Tibial artery (tissue), 4 donors: ENCODE measurements around the gene RNF157.

Experiments
- DNase-seq, 2 donors: peaks; one replicate each; pipeline ENCODE4 v3.0.0-alpha.2; 2019
- H3K27ac ChIP-seq, 2 donors: fragments of 200-600 bp; sonication (generic) in 1 of 2; 1 replicate in 1 of 2; 2 replicates in 1 of 2; pipeline ENCODE4 v1.5.1; 2018 to 2019; ENCODE audit warnings: mild to moderate bottlenecking in 1 of 2
- H3K27me3 ChIP-seq, 2 donors: fragments of 200-600 bp; sonication (generic) in 1 of 2; one replicate each; pipeline versions ENCODE4 v1.5.1 to v1.6.0; 2016 to 2019
- H3K36me3 ChIP-seq, 3 donors: fragments of 200-600 bp; sonication (generic) in 2 of 3; one replicate each; pipeline ENCODE4 v1.5.1; 2016 to 2019; ENCODE audit warnings: mild to moderate bottlenecking in 2 of 3
- H3K4me1 ChIP-seq, 4 donors: fragments of 200-600 bp; sonication (generic) in 2 of 4; 1 replicate in 3 of 4; 2 replicates in 1 of 4; pipeline ENCODE4 v1.5.1; 2016 to 2019
- H3K4me3 ChIP-seq, 2 donors: fragments of 200-600 bp; sonication (generic) in 1 of 2; 1 replicate in 1 of 2; 2 replicates in 1 of 2; pipeline ENCODE4 v1.5.1; 2018 to 2019; ENCODE audit warnings: mild to moderate bottlenecking in 2 of 2
- H3K9me3 ChIP-seq, 3 donors: fragments of 200-600 bp; sonication (generic) in 1 of 3; one replicate each; pipeline ENCODE4 v1.5.1; 2016 to 2019
- intact Hi-C: fragments of 100-400 bp; cut with DNase I; formaldehyde crosslinking; loops from one replicate; pipeline ENCODE4 v1.15.0; 2023; ENCODE audit warnings: low total_unique reads
- TF ChIP-seq, protein P1 (sequence below), 2 experiments: fragments of 200-600 bp in 1 of 2; fragments of 450-650 bp in 1 of 2; IDR thresholded peaks; one replicate each; pipeline ENCODE4 v1.5.1; 2017 to 2019; ENCODE audit warnings: antibody characterized with exemption in 2 of 2, mild to moderate bottlenecking in 1 of 2, moderate library complexity in 1 of 2

RNF157 gene

DNA sequence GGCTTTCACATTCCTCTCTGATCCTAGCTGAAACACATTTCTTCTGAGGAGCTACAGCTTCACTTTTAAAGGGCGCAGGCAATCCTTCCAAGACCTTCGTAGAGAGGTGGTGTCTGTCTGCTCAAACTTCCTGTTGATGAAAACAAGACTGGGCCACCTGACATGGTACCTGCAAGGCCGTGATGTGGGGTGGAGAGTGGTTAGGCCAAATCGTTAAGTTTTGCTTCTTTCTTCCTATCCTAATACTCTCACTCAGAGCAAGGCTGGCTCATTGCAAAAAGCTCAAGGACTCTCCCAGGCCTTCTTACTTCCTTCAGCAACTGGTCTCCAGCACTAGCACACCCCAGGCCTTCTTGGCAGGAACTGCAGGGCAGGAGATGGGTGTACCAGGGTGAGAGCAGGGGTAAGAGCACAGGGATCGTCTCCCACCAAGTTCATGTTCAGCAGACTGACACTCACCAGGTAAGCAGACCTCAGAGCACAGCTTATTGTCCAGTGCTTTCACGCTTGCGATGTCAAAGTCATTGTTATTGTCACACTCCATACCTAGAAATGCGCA is 88.3 kb downstream of the RNF157 start:
- peak in 1 of 2 donors; percentile 48 for DNase-seq

DNA sequence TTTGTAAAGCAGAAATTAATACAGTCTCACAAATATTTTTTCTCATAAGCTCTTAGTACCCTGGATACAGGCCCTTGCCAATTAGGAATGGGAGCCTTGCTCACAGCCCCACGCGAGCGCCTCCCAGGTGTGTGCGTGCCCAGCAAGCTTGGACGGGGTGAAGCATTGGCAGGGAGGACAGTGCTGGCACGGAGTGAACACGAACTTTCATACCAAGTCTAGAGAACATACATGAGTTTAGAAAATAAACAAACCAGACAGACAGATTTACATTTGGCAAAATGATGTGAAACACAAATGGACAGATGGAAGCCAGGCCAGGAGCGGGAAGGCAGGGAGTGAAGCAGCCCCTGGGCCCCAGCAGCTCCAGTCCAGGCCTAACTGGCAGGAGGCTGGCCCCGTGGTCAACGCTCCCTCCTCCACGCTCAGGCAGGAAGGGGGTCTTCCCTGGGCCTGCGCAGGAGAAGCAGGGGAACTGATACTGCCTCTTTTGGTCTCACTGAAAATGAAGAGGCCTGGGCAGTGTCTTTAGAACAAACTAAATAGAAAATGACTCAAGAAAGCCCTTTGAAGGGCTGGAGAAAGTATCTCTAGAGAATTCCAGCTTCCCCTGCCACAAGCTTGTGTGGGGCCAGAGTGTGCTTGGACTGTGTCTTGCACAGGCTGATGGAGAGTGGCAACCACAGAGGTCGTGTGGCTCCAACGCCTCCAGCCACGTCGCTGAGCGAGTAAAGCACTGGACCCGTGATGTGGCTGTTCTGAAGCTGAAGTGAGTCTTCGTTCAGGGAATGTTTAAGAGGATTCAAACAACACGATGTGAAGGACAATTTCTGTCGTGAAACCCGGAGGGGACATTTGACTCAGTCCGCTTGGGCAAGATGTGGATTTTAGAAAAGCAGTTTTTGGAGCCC is 89.3 kb downstream of the RNF157 start:
- Histone ChIP-seq H3K4me1 (no peaks in the 10 kb centered on the region), H3K27me3 (peaks cover 0 to 18% of the 10 kb centered on the region in 2 donors), H3K27ac (no peak overlapping the region), H3K9me3 (no peaks in the 10 kb centered on the region), H3K36me3 (no peaks in the 10 kb centered on the region), H3K4me3 (no peak overlapping the region)
- DNase-seq: peak in 1 of 2 donors; percentile 40
- TF ChIP-seq, protein P1, sequence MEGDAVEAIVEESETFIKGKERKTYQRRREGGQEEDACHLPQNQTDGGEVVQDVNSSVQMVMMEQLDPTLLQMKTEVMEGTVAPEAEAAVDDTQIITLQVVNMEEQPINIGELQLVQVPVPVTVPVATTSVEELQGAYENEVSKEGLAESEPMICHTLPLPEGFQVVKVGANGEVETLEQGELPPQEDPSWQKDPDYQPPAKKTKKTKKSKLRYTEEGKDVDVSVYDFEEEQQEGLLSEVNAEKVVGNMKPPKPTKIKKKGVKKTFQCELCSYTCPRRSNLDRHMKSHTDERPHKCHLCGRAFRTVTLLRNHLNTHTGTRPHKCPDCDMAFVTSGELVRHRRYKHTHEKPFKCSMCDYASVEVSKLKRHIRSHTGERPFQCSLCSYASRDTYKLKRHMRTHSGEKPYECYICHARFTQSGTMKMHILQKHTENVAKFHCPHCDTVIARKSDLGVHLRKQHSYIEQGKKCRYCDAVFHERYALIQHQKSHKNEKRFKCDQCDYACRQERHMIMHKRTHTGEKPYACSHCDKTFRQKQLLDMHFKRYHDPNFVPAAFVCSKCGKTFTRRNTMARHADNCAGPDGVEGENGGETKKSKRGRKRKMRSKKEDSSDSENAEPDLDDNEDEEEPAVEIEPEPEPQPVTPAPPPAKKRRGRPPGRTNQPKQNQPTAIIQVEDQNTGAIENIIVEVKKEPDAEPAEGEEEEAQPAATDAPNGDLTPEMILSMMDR (IDR thresholded peaks at IDR 0.05): no peak
- intact Hi-C loops: no loop called here

More for the DNA sequence above, 88.3 kb downstream of the RNF157 start:
- Histone ChIP-seq H3K36me3 (no peaks in the 10 kb centered on the region), H3K4me3 (no peak overlapping the region), H3K27ac (no peak overlapping the region), H3K9me3 (no peaks in the 10 kb centered on the region), H3K4me1 (no peaks in the 10 kb centered on the region), H3K27me3 (peaks cover 0 to 26% of the 10 kb centered on the region in 2 donors)
- TF ChIP-seq, protein P1 (IDR thresholded peaks at IDR 0.05): no peak
- intact Hi-C loops: no loop called here

DNA sequence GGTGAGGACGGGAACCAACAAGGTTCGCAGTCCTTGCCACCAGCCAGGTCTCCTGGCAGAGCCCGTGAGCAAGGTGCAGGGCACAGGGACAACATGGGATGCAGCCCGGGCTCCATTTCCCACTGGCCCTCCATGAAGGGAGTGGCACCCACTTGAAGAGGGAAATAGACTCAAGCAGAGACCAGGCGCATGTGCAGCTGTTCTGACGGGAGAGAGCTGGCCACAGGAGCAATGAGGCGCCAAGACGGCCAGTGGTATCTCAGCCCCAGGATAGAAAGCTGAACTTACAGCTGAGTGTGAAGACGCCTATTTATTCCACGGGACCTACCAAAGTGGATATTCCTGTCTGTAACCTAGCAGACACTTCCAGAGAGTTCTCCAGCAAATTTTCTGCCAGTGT is 91.1 kb downstream of the RNF157 start:
- Histone ChIP-seq H3K27me3 (peaks cover 0 to 8% of the 10 kb centered on the region in 2 donors), H3K4me3 (no peak overlapping the region), H3K4me1 (no peaks in the 10 kb centered on the region), H3K27ac (no peak overlapping the region), H3K36me3 (no peaks in the 10 kb centered on the region), H3K9me3 (no peaks in the 10 kb centered on the region)
- TF ChIP-seq, protein P1 (IDR thresholded peaks at IDR 0.05): no peak
- intact Hi-C loops: no loop called here
- no peak for DNase-seq

DNA sequence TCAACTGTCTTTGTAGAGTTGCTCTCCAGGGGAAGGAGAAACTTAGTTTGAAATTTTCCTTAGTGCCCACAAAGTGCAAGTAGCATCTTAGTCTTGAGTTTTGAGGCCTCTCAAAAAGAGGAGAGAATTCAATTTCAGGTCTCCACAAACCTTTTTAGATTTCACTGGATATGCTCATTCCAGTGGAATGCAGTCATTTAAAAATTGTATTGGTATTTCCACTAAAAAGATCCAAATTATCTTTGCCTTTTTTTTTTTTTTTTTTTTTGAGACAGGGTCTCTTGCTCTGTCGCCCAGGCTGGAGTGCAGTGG is 92.3 kb downstream of the RNF157 start:
- H3K4me1 ChIP-seq: no peaks in the 10 kb centered on the region
- TF ChIP-seq, protein P1 (IDR thresholded peaks at IDR 0.05): no peak
- peaks cover 0 to 8% of the 10 kb centered on the region in 2 donors for H3K27me3 ChIP-seq
- intact Hi-C loops: no loop called here
- no peak overlapping the region for H3K4me3 ChIP-seq
- no peaks in the 10 kb centered on the region for H3K9me3 ChIP-seq
- no peak for DNase-seq
- H3K27ac ChIP-seq: no peak overlapping the region
- H3K36me3 ChIP-seq: no peaks in the 10 kb centered on the region

DNA sequence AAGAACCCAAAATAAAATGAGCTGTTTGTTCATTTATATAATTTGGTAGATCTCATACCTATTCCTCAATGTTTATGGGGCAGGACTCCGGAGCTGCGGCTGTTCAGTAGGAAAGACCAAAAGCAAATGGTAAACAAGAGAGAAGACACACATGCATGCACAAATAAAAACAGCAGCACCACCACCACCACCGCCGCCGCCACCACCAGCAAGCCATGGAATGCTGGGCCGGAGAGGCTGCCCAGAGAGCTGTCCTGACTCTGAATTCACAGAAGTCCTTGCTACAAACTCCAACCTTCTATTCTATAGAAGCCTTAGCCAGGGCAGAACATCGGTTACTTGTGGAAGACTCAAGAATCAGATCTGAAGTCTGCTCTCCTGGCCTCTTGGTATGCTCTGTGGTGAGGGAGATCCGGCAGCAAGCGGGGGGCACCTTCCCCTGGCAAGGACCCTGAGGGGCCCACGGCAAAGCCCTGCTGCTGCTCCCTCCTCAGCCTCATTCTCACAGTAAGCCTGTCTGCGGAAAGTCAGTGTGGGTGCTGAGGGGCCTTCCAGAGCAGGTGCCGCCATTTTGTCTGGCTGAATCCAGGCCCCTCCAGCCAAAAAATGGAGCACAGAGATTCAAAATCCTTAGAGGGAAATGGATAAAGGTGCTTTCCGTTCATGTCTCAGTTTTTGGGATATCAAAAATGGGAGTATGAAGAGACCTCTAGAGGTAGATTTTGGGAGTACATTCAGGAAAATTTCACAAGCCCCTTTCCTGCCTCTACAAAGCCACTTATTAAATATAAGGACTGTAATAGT is 92.9 kb downstream of the RNF157 start:
- no peaks in the 10 kb centered on the region for H3K36me3 ChIP-seq
- peaks cover 0 to 8% of the 10 kb centered on the region in 2 donors for H3K27me3 ChIP-seq
- intact Hi-C loops: no loop called here
- no peak for DNase-seq
- H3K4me1 ChIP-seq: no peaks in the 10 kb centered on the region
- no peak overlapping the region for H3K27ac ChIP-seq
- TF ChIP-seq, protein P1 (IDR thresholded peaks at IDR 0.05): peak; percentile 57 to 58
- no peaks in the 10 kb centered on the region for H3K9me3 ChIP-seq
- no peak overlapping the region for H3K4me3 ChIP-seq
